ENCODE data around the gene ZFP3. TPM values are rescaled to one million over a fixed set of nuclear protein-coding genes. Genes with fewer than 3 reads are reported as not detected.

ZFP3 gene
- total and polyA plus RNA-seq, 2 of the 4 experiments (the other 2 are of a cell fraction) = 0.54 to 0.75 TPM

GRCh38 chr17:5097101-5097834 is 19.0 kb downstream of the ZFP3 start:
- TF ChIP-seq RFX5 (IDR thresholded peaks at IDR 0.05; ENCODE audit: low read depth, low read length) = no peak
- TF ChIP-seq, protein P1, sequence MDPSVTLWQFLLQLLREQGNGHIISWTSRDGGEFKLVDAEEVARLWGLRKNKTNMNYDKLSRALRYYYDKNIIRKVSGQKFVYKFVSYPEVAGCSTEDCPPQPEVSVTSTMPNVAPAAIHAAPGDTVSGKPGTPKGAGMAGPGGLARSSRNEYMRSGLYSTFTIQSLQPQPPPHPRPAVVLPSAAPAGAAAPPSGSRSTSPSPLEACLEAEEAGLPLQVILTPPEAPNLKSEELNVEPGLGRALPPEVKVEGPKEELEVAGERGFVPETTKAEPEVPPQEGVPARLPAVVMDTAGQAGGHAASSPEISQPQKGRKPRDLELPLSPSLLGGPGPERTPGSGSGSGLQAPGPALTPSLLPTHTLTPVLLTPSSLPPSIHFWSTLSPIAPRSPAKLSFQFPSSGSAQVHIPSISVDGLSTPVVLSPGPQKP (IDR thresholded peaks at IDR 0.05; ENCODE audit: borderline replicate concordance, low read depth, low read length) = no peak
- TF ChIP-seq POLR2A (IDR thresholded peaks at IDR 0.05; ENCODE audit: low read depth, low read length) = no peak
- TF ChIP-seq, protein P2, sequence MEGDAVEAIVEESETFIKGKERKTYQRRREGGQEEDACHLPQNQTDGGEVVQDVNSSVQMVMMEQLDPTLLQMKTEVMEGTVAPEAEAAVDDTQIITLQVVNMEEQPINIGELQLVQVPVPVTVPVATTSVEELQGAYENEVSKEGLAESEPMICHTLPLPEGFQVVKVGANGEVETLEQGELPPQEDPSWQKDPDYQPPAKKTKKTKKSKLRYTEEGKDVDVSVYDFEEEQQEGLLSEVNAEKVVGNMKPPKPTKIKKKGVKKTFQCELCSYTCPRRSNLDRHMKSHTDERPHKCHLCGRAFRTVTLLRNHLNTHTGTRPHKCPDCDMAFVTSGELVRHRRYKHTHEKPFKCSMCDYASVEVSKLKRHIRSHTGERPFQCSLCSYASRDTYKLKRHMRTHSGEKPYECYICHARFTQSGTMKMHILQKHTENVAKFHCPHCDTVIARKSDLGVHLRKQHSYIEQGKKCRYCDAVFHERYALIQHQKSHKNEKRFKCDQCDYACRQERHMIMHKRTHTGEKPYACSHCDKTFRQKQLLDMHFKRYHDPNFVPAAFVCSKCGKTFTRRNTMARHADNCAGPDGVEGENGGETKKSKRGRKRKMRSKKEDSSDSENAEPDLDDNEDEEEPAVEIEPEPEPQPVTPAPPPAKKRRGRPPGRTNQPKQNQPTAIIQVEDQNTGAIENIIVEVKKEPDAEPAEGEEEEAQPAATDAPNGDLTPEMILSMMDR (conservative IDR thresholded peaks at IDR 0.05; ENCODE audit: low read depth, low read length) = no peak
- TF ChIP-seq FOS (IDR thresholded peaks at IDR 0.05; ENCODE audit: low read depth, low read length) = no peak
- no peak for TF ChIP-seq SMC3 (IDR thresholded peaks at IDR 0.05; ENCODE audit: low read depth, low read length)
- no peak for TF ChIP-seq RAD21 (IDR thresholded peaks at IDR 0.05; ENCODE audit: low read length)
- TF ChIP-seq MAZ (IDR thresholded peaks at IDR 0.05; ENCODE audit: borderline replicate concordance, low read depth, low read length) = no peak
- TF ChIP-seq CEBPB (IDR thresholded peaks at IDR 0.05; ENCODE audit: low read depth, low read length) = no peak
- TF ChIP-seq USF2 (IDR thresholded peaks at IDR 0.05; ENCODE audit: low read depth, low read length) = no peak
- no peak for TF ChIP-seq RCOR1 (IDR thresholded peaks at IDR 0.05; ENCODE audit: insufficient replicate concordance, low read length)
- no peak for TF ChIP-seq MXI1 (IDR thresholded peaks at IDR 0.05; ENCODE audit: borderline replicate concordance, low read depth, low read length)
- TF ChIP-seq CHD1 (IDR thresholded peaks at IDR 0.05; ENCODE audit: low read depth, low read length) = no peak
- no peak for TF ChIP-seq MAFK (IDR thresholded peaks at IDR 0.05; ENCODE audit: low read depth, low read length)
- TF ChIP-seq BHLHE40 (IDR thresholded peaks at IDR 0.05; ENCODE audit: low read depth, low read length) = no peak
- TF ChIP-seq NFE2L2 (IDR thresholded peaks at IDR 0.05; ENCODE audit: low read depth, low read length) = no peak
- no peak overlapping the region for H2BK120ac ChIP-seq (ENCODE audit: low read depth, low read length)
- no peak overlapping the region for H2BK20ac ChIP-seq (ENCODE audit: low read depth, low read length)
- no peaks in the 10 kb centered on the region for H4K20me1 ChIP-seq (ENCODE audit: insufficient read depth, low read length)
- H3K9ac ChIP-seq (ENCODE audit: low read depth, low read length) = no peak overlapping the region
- H4K5ac ChIP-seq (ENCODE audit: low read depth, low read length) = no peak overlapping the region
- H2BK5ac ChIP-seq (ENCODE audit: low read depth, low read length, poor library complexity, severe bottlenecking) = no peak overlapping the region
- no TSS peak for BruUV-seq (replicated peaks)
- H3K4me1 ChIP-seq (ENCODE audit: control insufficient read depth, insufficient read depth, low read length) = no peaks in the 10 kb centered on the region
- no peak overlapping the region for H3K23ac ChIP-seq (ENCODE audit: low read depth, low read length)
- peak overlapping the region; percentile 41 for H2AFZ ChIP-seq (replicated peaks; ENCODE audit: low read length, poor library complexity)
- CTCF ChIA-PET = no interaction called here
- peaks cover 72% of the 10 kb centered on the region for H3K9me3 ChIP-seq (ENCODE audit: control insufficient read depth, insufficient read depth, low read length)
- H3K4me2 ChIP-seq (ENCODE audit: low read depth, low read length) = no peak overlapping the region
- H4K8ac ChIP-seq (ENCODE audit: low read depth in 2 of 2, low read length in 2 of 2) = no peak overlapping the region
- peaks cover 8% of the 10 kb centered on the region; the same call in 1 of the 2 replicates for H3K27me3 ChIP-seq (ENCODE audit: control insufficient read depth, insufficient read depth, low read length)
- no peak for ATAC-seq (ENCODE audit: low read depth)
- no peak overlapping the region for H2AK5ac ChIP-seq (ENCODE audit: low read depth, low read length)
- no peak overlapping the region for H2BK15ac ChIP-seq (ENCODE audit: low read depth, low read length)
- POLR2A ChIA-PET (ENCODE audit: unreplicated experiment) = no interaction called here
- no peak overlapping the region for H3K14ac ChIP-seq (replicated peaks; ENCODE audit: low read depth, low read length)
- no peak overlapping the region for H3K18ac ChIP-seq (ENCODE audit: low read depth, low read length)
- H3K36me3 ChIP-seq (ENCODE audit: control insufficient read depth, insufficient read depth, low read length) = no peaks in the 10 kb centered on the region
- intact Hi-C loops (cut with micrococcal nuclease) = loop anchor here (10.0 kb wide), 1 partner anchor 88 kb away; no protein-coding TSS in a partner anchor
- H3K4me3 ChIP-seq (ENCODE audit: insufficient read depth, low read depth, low read length) = peak overlapping the region; percentile 9; the same call in 1 of the 2 replicates
- no peak overlapping the region for H2AK9ac ChIP-seq (replicated peaks; ENCODE audit: low read depth, low read length, poor library complexity)
- dilution Hi-C loops (cut with HindIII; ENCODE audit: low sequenced_read_pairs, unreplicated experiment) = no loop called here
- H3K56ac ChIP-seq (ENCODE audit: extremely low read depth, insufficient read depth, low read length) = no peak overlapping the region
- DNase-seq = no peak
- WGBS, 2 experiments (ENCODE audit: extremely low coverage in 2 of 2, insufficient read length in 1 of 2) = 8% methylated on average over 21 of the region's 63 CpGs; no CpG with 5 or more reads in 1 of the 2 experiments
- no peak overlapping the region for H3K27ac ChIP-seq (ENCODE audit: insufficient read depth, low read length)
- H3K9me1 ChIP-seq (ENCODE audit: insufficient read depth, low read length) = no peaks in the 10 kb centered on the region
- H4K91ac ChIP-seq (ENCODE audit: insufficient read depth, low read depth, low read length) = no peak overlapping the region
- in situ Hi-C loops (cut with MboI; ENCODE audit: low sequenced_read_pairs) = no loop called here
- H3K79me1 ChIP-seq (ENCODE audit: low read depth in 1 of 2, low read length in 2 of 2) = no peaks in the 10 kb centered on the region
- H3K4ac ChIP-seq (ENCODE audit: low read depth, low read length) = no peak overlapping the region
